ENCODE measurements around the gene RNF126. TPM values are rescaled to one million over a fixed set of nuclear protein-coding genes. Genes with fewer than 3 reads are reported as not detected.

Gene RNF126
- total RNA-seq, 6 experiments from 2014 or later = 18.3 to 85.0 (median 28.8) TPM

GRCh38 chr19:634975-635652 is 27.9 kb downstream of the RNF126 start:
- H3K27ac ChIP-seq = no peak overlapping the region
- H3K36me3 ChIP-seq = no peaks in the 10 kb centered on the region
- peaks cover 0 to 13% (median 6%) of the 10 kb centered on the region in 4 donors for H3K4me1 ChIP-seq
- DNase-seq = no peak
- H3K27me3 ChIP-seq = no peaks in the 10 kb centered on the region
- TF ChIP-seq POLR2A (IDR thresholded peaks at IDR 0.05) (no peak), CTCF (IDR thresholded peaks at IDR 0.05) (no peak)
- intact Hi-C loops (cut with DNase I) = no loop called here
- no peak for ATAC-seq
- H3K4me3 ChIP-seq = no peak overlapping the region
- H3K9me3 ChIP-seq = no peaks in the 10 kb centered on the region
- WGBS (ENCODE audit: insufficient coverage, low coverage, low lambda C conversion rate, missing lambda C conversion rate) = 96% methylated on average over 12 of the region's 16 CpGs

- intact Hi-C loops (cut with DNase I) = no loop called here
- 13% methylated on average over 21 of the region's 32 CpGs for WGBS (ENCODE audit: insufficient coverage, low coverage, low lambda C conversion rate, missing lambda C conversion rate)
- DNase-seq = no peak
- no peak for ATAC-seq
- peak overlapping the region in 1 of 3 donors; percentile 61 for H3K27ac ChIP-seq
- peak overlapping the region; percentile 82 to 99 (median 97) for H3K4me3 ChIP-seq
- no peaks in the 10 kb centered on the region for H3K27me3 ChIP-seq
- TF ChIP-seq POLR2A (IDR thresholded peaks at IDR 0.05) (no peak), CTCF (IDR thresholded peaks at IDR 0.05) (no peak)
- peaks cover 0 to 5% (median 1%) of the 10 kb centered on the region in 4 donors for H3K36me3 ChIP-seq
- peaks cover 0 to 13% (median 6%) of the 10 kb centered on the region in 4 donors for H3K4me1 ChIP-seq
- H3K9me3 ChIP-seq = no peaks in the 10 kb centered on the region
Measured at GRCh38 chr19:633786-634639, 29.0 kb downstream of the RNF126 start.

DNA sequence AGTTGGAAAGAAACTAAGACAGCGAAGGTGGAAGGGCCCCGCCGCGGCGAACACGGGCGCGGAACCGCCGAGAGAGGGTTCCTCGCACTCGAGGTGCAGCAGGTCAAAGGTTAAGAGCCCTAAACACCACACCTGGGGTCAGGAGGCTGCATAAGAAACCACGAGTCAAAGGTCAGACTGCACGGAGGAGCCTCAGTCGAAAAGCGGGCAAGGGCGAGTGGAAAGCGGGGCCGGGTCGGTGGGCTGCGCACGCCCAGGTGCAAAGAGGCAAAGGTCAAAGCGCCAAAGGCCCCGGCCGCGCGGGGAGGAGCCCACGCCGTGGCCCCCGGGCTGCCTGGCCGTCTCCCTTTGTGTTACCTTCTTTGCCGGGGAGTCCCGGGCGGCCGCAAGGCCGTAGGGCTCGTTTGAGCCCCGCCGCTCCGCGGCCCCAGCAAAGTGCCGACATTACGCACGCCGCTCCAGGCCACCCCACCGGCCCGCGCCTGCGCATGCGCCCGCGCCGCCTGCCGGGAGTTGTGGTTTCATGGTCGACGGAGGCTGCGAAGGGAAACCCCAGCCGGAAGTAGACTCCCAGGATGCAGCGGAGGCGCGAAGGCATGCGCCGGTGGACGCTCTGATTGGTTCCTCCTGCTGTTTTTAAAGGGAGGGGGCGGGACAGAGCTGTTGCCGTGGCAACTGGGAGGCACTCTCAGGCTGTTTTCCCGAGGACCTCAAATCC is 29.8 kb downstream of the RNF126 start, which contains the start of gene POLRMT:
POLRMT (minus strand) TSS at position 470 of the 718 bp plus-strand sequence; CDS start at position 445, 25 bp downstream.
- H3K4me3 ChIP-seq = peak within 1 kb of the TSS; percentile 82 to 99 (median 97)
- intact Hi-C loops (cut with DNase I) = no loop called here
- H3K9me3 ChIP-seq = no peaks in the 10 kb centered on the region
- peak within 1 kb of the TSS in 2 of 3 donors; percentile 39 to 61 for H3K27ac ChIP-seq
- ATAC-seq (peak; percentile 95 to 98 (median 96)), DNase-seq (peak; percentile 98 to 99 (median 99))
- 0% methylated on average over 8 of the region's 67 CpGs for WGBS (ENCODE audit: insufficient coverage, low coverage, low lambda C conversion rate, missing lambda C conversion rate)
- no peak for TF ChIP-seq CTCF (IDR thresholded peaks at IDR 0.05)
- peak; percentile 25 for TF ChIP-seq POLR2A (IDR thresholded peaks at IDR 0.05)
- H3K4me1 ChIP-seq = peaks cover 0 to 13% (median 6%) of the 10 kb centered on the region in 4 donors
- no peaks in the 10 kb centered on the region for H3K27me3 ChIP-seq
- H3K36me3 ChIP-seq = peaks cover 0 to 13% (median 1%) of the 10 kb centered on the region in 4 donors

GRCh38 chr19:632579-633067 is 30.4 kb downstream of the RNF126 start:
- Histone ChIP-seq H3K4me3 (peak overlapping the region; percentile 82 to 99 (median 97)), H3K36me3 (peaks cover 0 to 14% (median 1%) of the 10 kb centered on the region in 4 donors), H3K27ac (peak overlapping the region in 2 of 3 donors; percentile 39 to 61), H3K27me3 (no peaks in the 10 kb centered on the region), H3K9me3 (no peaks in the 10 kb centered on the region), H3K4me1 (peaks cover 0 to 13% (median 6%) of the 10 kb centered on the region in 4 donors)
- ATAC-seq (peak; percentile 38 to 59 (median 48)), DNase-seq (peak in 2 of 3 donors; percentile 59 to 67)
- WGBS (ENCODE audit: insufficient coverage, low coverage, low lambda C conversion rate, missing lambda C conversion rate) = under 1% methylated on average over 24 of the region's 35 CpGs
- TF ChIP-seq CTCF (IDR thresholded peaks at IDR 0.05) (no peak), POLR2A (IDR thresholded peaks at IDR 0.05) (no peak)
- intact Hi-C loops (cut with DNase I) = no loop called here
